ENCODE results near the gene ZMPSTE24. TPM values are rescaled to one million over a fixed set of nuclear protein-coding genes. Genes with fewer than 3 reads are reported as not detected.

ZMPSTE24 gene
- total RNA-seq, 2 donors from 2014 or later, result 48.3 to 87.9 TPM

- H3K4me3 ChIP-seq, result no peak overlapping the region
- H3K27me3 ChIP-seq (replicated peaks; ENCODE audit: insufficient read depth), result no peaks in the 10 kb centered on the region
- H3K9me3 ChIP-seq, result no peaks in the 10 kb centered on the region
- no peak for TF ChIP-seq CTCF (IDR thresholded peaks at IDR 0.05)
- H3K4me1 ChIP-seq (ENCODE audit: control insufficient read depth in 1 of 2, low read depth in 2 of 2), result peaks cover 3 to 56% of the 10 kb centered on the region in 2 donors
- H3K27ac ChIP-seq, result no peak overlapping the region
- DNase-seq (ENCODE audit: low spot score) (no peak), ATAC-seq (ENCODE audit: insufficient number of reproducible peaks, low FRiP score, low read depth) (no peak)
- H3K36me3 ChIP-seq, result no peaks in the 10 kb centered on the region
Observed at GRCh38 chr1:40310983-40311642, 53.1 kb downstream of the ZMPSTE24 start.

DNA sequence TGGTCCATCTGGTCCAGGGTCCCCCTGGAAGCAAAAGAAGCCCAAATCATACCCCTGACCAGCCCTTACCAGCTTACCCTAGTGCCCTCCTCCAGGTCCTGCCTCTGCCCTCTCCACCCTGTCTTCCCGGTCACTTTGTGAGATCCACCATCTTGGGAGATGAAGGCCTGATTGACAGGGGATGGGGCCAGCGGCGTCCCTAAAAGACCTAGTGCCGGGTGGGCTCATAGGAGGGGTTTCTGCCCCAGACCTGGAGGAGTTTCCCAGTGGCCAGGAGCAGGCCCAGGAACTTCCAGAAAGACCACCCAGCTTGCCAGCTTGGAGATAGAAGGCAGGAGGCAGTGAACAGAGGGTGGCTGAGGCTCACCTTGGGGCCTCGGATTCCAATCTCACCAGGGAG lies 53.7 kb downstream of the ZMPSTE24 start:
- H3K27me3 ChIP-seq (replicated peaks; ENCODE audit: insufficient read depth), result no peaks in the 10 kb centered on the region

DNA sequence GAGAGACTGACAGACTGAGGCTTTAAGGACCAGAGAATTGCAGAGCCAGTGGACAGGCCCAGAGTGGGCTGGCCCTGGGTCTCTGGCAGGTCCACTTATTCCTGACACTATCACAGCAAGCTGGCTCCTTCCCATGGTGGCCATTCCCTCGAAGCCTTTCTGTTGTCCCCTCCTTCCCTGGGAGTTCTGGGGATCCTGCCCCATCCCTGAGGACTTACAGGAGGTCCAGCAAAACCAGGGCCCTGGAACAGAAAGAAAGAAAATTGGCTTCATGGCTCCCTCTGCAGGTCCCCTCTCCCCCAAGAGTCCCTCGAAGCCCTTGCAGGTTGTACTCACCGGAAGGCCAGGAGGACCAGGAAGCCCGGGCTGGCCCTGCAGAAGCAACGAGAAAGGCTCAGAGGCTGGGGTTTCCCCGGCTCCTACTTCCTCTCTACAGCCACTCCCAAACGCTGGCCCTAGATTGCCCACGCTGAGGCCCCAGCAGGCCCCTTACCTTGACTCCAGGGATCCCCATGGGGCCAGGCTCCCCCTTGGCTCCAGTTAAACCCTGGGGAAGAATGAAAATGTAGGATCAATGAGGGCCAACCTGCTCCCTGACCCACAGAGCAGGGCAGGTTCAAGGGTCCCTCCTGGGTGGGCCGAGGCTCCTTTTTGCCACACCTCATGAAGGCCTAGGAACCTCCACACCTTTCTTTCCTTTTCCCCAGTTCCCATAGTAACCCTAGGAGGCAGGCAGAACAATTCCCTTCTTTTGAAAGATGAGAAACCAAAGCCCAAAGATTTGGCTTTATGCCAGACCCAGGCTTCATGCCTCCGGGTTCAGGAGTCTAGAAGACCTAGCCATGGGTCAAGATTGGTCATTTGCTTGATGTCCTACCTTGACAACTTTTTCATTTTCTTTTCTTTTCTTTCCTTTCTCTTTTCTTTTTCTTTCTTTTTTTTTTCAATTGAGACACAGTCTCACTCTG lies 54.5 kb downstream of the ZMPSTE24 start:
- Histone ChIP-seq H3K27me3 (replicated peaks; ENCODE audit: insufficient read depth) (no peaks in the 10 kb centered on the region), H3K4me3 (no peak overlapping the region), H3K36me3 (no peaks in the 10 kb centered on the region), H3K4me1 (ENCODE audit: control insufficient read depth in 1 of 2, low read depth in 2 of 2) (peaks cover 3 to 64% of the 10 kb centered on the region in 2 donors), H3K9me3 (no peaks in the 10 kb centered on the region), H3K27ac (no peak overlapping the region)
- DNase-seq (ENCODE audit: low spot score) (no peak), ATAC-seq (ENCODE audit: insufficient number of reproducible peaks, low FRiP score, low read depth) (no peak)
- TF ChIP-seq CTCF (IDR thresholded peaks at IDR 0.05), result no peak

More for the DNA sequence above, 53.7 kb downstream of the ZMPSTE24 start:
- TF ChIP-seq CTCF (IDR thresholded peaks at IDR 0.05), result no peak
- Histone ChIP-seq H3K4me1 (ENCODE audit: control insufficient read depth in 1 of 2, low read depth in 2 of 2) (peaks cover 3 to 60% of the 10 kb centered on the region in 2 donors), H3K4me3 (no peak overlapping the region), H3K9me3 (no peaks in the 10 kb centered on the region), H3K36me3 (no peaks in the 10 kb centered on the region), H3K27ac (no peak overlapping the region)
- ATAC-seq (ENCODE audit: insufficient number of reproducible peaks, low FRiP score, low read depth) (no peak), DNase-seq (ENCODE audit: low spot score) (no peak)

DNA sequence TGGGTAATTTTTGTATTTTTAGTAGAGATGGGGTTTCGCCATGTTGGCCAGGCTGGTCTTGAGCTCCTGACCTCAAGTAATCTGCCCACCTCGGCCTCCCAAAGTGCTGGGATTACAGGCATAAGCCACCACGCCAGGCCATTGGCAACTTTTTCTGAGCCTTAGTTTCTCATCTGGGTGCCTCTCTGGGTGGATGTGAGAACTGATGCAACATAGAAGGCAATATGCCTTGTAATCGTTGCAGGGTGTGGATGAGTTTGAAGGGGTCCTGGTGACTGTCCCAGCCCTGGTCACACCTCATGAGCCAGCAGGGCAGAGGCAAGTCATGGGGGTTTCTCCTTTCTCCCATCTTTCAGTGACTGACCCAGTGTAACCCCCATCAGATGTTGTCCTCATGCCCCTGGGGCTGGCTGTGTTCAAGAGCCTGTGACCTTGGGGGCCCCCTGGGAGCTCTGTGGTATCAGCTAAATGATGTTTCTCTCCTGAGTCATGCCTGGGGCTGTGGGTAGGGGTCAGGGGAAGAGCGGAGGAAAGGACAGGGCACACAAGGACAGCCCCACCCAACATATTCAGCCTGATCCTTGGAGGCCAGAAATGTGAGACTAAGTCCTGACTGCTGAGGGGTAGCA lies 55.4 kb downstream of the ZMPSTE24 start:
- no peak for TF ChIP-seq CTCF (IDR thresholded peaks at IDR 0.05)
- no peak for ATAC-seq (ENCODE audit: insufficient number of reproducible peaks, low FRiP score, low read depth)
- H3K27me3 ChIP-seq (replicated peaks; ENCODE audit: insufficient read depth), result no peaks in the 10 kb centered on the region
- H3K4me3 ChIP-seq, result no peak overlapping the region
- no peak overlapping the region for H3K27ac ChIP-seq
- H3K4me1 ChIP-seq (ENCODE audit: control insufficient read depth in 1 of 2, low read depth in 2 of 2), result peaks cover 3 to 55% of the 10 kb centered on the region in 2 donors
- no peaks in the 10 kb centered on the region for H3K9me3 ChIP-seq
- H3K36me3 ChIP-seq, result no peaks in the 10 kb centered on the region
- no peak for DNase-seq (ENCODE audit: low spot score)

All from thoracic aorta (tissue), 2 donors.